HG02623 (cell line): ENCODE results near the gene LDLRAD4.
"Not testable (repeated sequence)": the region's sequence is repeated elsewhere in the genome, so short reads cannot be mapped to it uniquely, and the experiment has no call there.

Source experiments
- ATAC-seq: cut with Tn5 transposase; IDR thresholded peaks from one replicate; pipeline ENCODE4 v1.9.1; 2021; ENCODE audit warnings: moderate library complexity; ENCODE audit not compliant: unreplicated experiment

The LDLRAD4 gene

DNA sequence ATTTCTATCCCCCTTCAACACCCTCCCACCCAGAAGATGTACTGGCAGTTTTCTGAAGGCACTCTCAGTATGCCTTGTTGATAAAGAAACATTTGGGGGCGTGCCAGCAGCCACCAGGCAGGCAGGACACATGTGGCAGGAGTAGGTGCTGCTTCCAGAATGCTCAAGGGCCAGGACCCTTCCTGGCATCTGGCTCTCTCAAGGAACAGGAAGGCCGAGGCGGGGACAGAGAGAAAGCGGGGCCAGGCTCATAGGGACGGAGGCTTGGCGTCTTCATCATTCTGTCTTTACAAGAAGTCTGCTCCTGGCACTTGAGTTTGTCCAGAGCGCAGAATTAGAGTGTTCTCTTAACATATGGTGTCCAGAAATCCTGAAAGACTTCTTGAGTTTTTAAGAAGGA lies 386.2 kb downstream of the LDLRAD4 start:
- ATAC-seq, result no peak

DNA sequence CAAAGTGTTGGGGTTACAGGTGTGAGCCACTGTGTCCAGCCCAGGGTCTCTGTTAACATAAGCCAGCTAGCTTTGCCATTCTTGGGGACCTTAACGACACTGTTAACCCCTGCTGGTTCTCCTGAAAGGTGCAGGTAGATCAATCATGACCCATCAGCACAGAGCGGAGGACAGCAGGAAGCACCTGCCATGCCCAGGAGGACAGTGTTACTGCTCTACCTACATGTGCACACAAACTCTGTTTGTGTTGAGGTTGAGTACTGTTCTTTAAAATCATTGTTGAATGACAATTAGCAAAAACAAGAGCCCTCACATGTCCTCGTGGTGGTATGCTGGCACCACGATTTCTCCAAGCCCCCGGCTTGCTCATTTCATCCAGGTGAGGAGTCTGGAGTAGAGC lies 386.9 kb downstream of the LDLRAD4 start:
- ATAC-seq, result no peak

DNA sequence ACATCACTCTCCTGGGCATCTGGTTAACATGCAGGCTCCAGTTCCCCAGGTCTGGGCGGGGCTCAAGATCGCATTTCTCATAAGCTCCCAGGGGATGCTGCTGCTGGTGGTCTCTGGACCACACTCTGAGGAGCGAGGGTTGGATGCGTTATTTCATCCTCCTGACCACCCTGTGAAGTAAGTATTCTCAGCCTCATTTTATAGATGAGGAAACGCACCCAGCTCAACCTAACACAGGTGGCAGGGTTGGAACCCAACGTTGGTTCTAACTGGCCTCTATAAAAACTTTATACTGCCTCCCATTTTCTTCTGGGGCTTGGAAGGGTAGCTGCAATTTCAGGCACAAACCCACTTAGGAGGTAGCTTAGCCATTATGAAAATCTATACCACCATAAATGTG lies 387.3 kb downstream of the LDLRAD4 start:
- ATAC-seq, result no peak

DNA sequence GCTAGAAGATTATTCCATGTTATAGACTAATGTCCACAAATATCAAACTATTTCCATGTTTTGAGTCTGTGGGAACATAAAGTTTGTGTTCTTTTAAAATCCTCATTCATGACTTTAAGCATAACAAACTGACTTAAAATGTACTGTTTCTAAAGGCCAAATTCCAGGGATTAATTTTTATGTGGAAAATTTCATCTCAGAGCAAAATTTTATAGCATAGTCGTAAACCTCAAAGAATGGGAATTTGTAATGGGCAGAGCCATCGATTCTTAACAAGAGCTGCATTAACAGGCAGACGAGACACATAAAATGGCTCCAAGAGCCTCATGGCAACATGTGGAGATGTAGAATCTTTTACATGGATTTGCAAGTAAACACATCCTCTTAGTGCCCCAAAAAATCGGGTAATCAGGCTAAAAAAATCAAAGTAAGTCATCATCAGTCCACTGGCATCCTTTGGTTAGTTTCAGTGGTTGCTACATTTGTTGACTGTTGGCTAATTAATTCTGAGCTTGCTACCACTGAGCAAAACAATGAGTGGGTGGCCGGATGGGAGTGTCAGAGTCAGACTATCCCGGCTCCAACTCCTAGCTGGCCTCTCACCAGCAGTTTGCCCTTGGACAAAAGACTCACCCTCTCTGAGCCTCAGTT lies 388.2 kb downstream of the LDLRAD4 start:
- no peak for ATAC-seq

DNA sequence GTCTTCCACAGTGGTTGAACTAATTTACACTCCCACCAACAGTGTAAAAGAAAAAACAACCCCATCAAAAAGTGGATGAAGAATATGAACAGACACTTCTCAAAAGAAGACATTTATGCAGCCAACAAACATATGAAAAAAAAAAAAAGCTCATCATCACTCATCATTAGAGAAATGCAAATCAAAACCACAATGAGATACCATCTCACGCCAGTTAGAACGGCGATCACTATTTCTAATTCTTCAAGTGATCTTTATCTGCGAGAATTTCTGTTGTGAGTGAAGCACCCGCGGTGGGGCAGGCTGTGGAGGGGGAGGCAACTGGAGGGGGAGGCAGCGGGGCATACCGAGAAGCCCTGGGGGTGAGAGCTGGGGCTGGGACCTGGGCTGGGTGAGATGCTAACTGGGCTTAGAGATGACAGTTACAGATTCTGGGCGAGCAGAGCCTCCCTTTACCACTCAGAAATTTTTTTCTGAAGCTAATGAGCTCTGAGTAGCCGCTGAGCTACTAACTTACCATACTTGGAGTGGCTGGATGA lies 389.5 kb downstream of the LDLRAD4 start:
- ATAC-seq, result not testable (repeated sequence)

DNA sequence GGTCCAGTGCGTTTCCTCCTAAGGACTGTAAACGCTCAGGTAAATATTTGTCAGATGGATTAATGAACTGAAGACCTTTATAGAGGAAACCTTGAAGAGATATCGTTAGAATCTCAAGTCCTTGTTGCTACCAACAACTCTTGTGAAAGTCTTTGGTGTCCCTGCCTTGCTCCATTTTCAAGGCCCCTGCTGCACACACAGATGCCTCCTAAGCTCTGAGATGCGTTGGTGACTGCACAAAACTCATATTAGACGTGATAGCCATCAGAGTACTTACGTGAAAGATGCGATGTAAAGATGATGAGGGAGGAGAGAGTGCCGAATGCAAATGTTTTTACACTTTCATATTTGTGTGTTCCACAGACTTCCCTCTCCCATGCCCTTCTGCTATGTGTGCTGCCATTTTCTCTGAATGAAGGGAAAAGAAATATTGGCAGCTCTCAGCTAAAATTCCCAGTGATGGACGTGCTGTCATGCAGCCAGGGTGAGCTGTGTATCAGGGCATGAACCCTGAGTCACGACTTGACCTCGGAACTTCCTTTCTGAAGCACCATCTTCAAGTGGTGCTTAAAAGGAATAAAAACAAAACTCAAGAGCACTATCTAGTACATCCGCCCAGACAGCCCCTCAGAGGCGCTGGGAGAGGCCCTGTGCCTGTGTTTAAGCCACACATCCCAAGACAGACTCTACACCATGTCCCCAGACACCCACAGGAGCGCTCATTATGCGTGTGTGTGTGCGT lies 390.4 kb downstream of the LDLRAD4 start:
- ATAC-seq, result no peak

DNA sequence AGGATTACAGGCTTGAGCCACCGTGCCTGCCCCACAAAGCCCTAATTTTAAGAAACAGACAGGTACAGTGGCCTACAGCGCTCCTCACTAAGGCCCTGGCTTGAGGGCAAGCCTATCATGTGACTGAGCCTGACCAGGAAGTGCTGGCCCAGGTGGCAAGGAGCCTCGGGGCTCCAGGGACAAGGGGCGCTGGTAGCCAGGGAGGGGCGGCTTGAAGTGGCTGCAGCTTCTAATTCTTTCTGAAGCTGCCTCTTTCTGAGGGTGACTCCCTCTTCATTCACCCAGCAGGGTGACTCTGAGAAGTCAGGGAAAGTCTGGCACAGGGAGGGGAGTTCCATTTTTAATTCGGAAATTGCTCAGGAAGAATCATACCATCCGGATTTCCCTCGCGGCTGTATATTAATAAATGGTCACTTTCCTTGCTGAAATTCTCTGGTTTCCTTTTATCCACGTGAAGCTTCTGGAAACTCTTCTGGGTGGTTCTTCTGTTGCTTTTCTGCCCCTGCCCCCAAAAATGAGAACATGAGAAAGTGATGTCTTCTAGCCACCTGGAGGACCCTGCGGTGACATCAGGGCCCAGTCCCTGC lies 392.1 kb downstream of the LDLRAD4 start:
- ATAC-seq, result no peak

DNA sequence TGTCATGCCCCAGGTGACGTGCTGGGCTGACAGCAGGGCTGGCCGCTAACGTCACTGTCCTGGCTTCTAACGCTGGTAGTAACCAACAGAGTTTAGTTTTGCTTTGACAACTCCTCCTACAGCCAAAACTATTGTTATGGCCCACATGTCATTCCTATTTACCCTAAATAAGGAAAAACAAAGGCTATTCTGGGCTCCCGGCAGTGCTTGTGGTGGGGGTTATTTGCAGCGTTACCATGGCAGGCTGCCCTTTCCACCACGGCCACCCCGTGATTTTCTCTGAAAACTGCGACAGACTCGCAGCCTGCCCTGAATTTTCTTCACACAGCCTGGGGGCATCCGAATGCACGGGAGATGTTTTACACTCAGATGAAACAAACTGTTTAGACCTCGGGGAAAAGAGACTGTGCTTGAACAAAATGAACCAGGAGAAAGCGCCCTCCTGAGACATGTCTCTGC lies 392.6 kb downstream of the LDLRAD4 start:
- no peak for ATAC-seq

DNA sequence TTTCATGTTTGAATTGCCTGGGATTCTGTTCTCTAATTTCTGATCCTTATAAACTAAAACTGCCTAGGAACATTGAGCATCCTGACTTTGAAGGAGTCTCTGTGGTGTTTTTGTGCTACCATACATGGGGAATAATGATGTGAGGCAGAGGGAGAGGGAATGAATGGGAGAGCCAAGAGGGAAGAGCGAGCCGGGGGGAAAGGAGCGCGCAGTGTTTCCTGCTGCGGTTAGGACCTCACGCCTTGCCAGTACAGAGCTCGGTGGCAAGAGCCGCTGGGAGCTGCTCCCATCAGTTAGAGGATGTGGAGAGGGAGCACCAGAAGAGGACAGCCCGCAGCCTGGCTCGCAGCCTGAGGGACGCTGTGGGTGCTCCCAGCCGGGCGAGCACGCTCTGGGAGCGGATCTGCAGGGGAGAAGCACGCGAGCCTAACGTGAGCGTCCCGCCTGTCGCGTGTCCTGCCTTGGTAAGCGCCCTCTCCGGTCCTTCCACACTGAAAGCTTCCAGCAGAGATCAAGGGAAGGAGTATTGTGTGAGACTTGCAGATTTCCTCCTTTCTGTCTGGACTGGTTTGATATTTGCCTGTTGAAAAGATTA lies 393.1 kb downstream of the LDLRAD4 start:
- peak; percentile 6 for ATAC-seq

DNA sequence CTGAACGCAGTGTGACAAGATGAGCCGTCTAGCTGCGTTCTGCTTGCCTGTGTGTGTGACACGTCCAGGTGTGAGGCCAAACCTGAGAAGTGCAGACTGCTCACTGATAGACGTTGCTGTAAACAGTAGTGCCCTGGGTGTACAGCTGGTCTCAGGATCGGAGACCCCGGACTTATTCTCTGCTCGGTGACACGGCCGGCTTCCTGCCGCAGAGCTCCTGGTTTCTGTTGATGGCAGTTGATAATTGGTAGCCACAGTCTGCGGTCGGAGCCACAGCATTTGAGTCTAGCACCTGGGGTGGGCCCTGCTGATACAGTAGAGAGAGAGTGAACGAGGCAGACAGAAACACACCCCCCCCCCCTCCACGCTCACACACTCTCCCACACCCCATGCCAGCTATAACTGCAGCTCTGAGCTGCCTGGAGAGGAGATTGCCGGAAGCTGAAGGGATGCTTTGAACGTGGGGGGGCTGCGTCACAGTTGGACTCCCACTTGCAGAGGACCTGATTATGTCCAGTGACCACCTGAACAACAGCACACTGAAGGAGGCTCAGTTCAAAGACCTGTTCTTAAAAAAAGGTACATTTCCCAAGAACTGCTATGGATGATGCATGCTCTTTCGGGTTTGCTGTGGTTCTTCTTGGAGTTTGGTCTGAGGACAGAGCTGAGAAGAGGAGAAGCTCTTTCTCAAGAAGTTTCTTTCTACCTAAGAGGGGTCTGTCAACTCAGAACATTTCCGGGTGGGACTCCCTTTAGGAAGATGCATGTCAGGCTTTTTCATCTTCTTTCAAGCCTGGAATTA lies 393.8 kb downstream of the LDLRAD4 start:
- peak; percentile 61 for ATAC-seq

DNA sequence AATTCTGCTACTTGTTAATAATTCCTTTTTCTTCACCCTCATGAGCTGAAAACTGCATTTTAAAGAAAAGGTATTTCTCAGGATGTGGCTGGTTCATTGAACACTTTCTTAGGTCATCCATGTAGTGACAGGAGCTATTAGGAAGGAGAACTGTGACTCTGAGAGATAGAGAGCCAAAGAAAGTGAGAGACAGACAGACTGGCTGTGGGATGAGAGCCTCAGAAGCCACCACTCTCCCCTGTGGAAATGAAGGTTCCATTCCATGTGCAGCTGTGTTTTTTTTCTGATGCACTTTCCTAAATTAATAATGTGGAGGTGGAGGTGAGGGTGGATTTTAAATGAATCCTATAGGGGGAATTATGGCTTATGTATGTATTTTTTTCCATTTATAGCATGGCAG lies 394.5 kb downstream of the LDLRAD4 start:
- ATAC-seq, result no peak

DNA sequence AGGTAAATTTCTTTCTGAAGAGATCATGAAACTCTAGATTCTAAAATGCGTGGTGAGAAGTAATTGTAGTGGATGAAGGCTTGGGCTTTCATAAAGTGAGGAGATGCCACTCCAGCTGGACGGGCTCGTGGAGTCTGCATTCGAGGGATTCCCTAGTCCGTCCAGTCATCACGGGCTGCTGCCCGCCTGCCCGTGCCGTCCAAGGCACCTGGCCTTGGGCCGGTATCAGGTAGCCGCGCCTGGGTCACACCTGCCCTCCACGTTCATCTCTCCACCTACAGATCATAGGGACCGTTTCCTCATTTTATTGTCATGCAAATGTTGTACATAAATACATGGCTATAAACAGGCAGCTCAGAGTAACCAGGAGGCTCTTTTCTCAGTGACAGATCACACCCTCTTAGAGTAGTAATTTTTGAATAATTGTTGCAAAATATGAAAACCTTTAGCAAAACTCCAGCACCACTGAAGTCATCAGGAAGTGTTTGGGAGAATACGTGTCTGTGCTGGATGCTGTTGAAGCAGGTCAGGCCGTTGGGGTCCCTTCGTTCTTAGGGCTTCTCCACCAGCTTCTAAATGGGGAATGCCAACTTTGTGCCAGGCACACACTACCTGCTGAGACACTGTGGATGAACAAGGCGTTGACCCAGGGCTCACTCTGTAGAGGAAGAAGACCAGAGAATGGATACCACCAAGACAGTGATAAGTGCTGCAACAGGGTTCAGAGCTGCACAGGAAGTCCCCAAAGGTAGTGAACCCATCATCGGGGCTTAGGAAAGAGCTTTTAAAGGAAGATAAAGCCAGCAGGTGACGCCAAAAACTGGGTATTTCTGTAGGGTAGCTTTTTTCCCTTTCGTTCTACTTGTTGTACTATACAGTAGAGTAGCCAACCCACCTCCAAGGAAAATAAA lies 395.3 kb downstream of the LDLRAD4 start:
- no peak for ATAC-seq

DNA sequence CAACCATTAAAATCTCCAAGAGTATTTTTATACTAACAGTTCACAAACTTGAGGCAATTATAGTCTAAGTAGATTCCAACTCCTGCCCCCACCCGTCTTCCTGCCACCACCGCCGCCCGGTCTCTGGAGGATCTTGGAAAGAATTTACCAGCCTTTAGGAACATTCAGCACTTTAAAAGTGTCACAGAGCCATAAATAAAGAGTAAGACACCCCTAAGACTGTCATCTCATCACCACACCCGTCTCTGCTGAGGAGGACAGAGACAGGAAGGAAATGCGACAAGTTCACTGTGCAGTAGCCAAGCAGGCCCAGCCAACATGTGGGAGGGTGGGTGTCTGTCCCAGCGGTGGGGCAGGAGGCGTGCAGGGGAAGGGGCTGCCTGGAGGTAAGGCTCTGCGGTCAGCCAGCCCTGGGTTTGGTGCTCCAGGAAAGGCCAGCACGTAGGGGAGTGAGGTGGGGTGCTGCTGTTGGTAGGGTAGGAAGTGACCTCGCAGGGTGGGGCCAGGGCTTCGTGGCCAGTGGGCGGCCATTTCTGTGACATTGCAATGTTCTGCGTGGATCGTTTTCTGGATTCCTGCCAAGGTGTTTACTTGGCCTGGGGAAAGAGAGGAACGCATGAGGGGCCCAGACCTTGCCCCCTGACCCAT lies 396.2 kb downstream of the LDLRAD4 start:
- no peak for ATAC-seq

DNA sequence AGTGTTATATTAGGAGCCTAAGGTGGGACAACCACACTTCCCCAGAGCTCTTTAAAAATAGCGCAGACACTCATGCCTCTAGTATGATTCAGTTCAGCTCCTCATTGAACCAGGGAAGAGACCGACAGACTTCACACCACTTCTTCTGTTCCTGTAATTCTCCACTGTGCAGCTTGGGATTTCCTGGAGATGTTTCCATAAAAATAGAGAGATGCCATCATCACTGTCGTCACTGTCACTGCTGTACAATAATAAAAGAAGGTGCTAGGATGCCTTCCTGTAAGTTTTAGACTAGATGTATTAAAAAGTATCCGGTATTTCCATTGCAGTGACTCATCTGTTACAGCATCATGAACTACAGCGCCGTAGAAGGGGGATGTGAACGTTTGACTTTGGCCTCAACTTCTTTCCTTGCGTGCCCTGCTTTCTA lies 396.9 kb downstream of the LDLRAD4 start:
- ATAC-seq, result no peak

DNA sequence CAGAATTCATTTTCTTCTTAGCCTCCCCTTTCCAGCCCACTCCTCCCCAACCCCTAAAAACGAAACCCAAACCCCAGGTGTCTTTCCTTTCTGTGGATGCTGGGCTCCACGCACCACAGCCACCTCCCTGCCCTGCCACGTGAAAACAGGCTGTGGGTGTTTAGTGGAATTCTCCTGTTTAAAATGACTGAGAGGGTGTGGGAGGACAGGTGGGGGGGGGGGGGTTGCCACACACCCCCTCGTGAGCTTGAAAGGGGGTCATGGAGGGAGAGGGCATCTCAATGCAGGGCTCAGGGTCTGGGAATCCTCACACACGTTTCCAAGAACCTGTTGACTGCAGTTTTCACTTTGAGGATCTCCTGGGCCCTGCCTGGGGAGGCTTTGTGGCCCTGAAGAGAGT lies 397.5 kb downstream of the LDLRAD4 start:
- no peak for ATAC-seq

DNA sequence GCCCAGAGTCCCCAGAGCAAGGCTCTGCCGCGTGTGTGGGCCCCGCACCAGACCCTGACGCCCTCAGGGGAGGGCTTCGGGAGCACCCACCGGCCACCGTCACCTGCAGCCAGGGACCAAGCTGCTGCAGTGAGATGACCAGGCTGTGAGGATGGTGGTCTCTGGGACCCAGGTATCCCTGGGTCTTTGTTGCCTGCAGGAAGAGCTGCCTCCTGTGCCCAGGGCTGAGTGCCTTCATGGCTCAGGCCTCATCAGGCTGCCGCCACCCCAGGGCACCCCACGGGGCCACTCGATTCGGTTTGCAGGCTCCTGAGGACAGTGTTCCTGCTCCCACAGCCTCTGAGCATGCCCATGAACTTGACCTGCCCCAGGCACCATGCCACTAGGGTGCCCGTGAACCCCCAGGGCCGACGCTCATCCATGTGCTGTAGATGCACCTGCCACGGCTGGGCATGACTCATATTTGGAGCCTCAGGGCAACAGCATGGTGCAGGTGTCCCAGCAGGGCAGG lies 398.0 kb downstream of the LDLRAD4 start:
- ATAC-seq, result no peak

DNA sequence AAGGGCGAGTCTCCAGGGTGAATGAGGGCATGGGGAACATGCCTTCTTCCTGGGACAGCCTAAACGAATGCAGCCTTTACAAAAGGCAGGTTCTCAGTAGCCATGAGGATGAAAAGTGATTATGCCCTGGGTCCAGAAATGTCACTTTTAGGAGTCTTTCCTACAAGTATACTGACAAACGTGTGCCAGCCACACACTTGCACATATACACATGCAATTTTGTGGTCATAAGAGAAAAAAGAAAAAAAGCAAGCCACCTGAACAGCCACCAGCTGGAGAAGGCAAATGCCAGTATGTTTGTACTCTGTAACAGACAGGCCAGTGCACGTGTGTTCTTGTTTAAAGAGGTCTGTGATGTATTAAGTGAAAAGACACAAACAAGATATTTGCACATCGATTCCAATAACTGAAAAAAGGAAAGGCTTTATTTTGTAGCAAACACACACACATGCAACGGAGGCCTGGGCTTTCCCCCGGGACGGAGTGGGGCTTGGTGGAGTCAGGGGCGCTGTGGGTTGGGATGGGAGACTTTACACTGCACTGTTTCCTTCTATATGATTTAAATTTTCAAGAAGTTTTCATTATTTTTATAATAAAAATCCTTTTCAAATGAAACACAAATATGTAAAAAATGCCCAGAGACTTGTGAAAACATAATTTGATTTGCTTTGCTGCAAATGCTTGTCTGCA lies 399.4 kb downstream of the LDLRAD4 start:
- ATAC-seq, result no peak

DNA sequence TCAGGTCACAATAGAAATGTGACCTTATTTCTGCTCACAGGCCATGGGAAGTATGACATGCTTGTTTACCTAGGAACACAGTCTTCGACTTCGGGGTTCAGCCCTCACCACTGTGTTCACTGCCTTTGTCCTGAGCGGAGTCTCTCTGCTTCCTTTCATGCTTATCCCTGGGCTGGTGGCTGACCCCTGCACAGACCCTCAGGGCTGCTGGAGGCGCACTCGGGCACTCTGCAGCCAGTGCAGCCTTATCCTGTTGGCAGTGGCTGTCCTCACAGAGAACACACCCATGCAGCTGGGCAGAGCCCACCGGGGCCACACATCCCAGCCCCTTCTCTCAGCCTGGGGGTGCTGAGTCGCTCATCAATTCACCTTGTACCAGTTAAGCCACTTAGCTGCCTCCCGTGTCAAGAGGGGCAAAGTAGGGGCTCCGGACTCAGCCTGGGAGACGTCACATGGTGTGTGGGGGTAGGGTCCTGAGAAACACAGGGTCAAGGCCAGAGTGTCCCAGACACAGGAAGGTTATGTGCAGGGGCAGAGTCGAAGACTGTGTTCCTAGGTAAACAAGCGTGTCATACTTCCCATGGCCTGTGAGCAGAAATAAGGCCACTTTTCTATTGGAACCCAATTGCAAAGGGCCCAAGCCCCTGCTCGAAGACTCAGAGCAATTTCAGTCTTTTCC lies 400.3 kb downstream of the LDLRAD4 start:
- no peak for ATAC-seq
